BJ (cell line): ENCODE data around the gene KDM8. TPM values are rescaled to one million over a fixed set of nuclear protein-coding genes. Genes with fewer than 3 reads are reported as not detected.
"Not testable (repeated sequence)": the region's sequence is repeated elsewhere in the genome, so short reads cannot be mapped to it uniquely, and the experiment has no call there.

ENCODE experiments used
- CTCF ChIA-PET: fragments of 350-600 bp; formaldehyde crosslinking; extraction: SDS; loops from one replicate; lab custom pipeline; 2021; ENCODE audit warnings: antibody characterized with exemption, inconsistent platforms; lab: Yijun Ruan, JAX
- POLR2A ChIA-PET: fragments of 300-600 bp; sonication (Branson Sonifier 250); formaldehyde crosslinking; extraction: SDS; loops from one replicate; lab custom pipeline; 2021; ENCODE audit warnings: antibody characterized with exemption; lab: Charles Lee
- DNase-seq: peaks from one replicate; pipeline ENCODE4 v3.0.0-alpha.2; 2011; ENCODE audit warnings: low read depth
- H3K27me3 ChIP-seq: 2 replicates; pipeline ENCODE4 v1.6.0; 2011; ENCODE audit warnings: low read length; ENCODE audit not compliant: control insufficient read depth, insufficient read depth
- H3K36me3 ChIP-seq: 2 replicates; pipeline ENCODE4 v1.5.1; 2011; ENCODE audit warnings: low read length; ENCODE audit not compliant: control insufficient read depth, insufficient read depth
- H3K4me3 ChIP-seq: 2 replicates; pipeline ENCODE4 v1.5.1; 2011; ENCODE audit warnings: low read depth, mild to moderate bottlenecking, control low read depth, low read length
- polyA plus RNA-seq: library from polyadenylated mRNA; depleted of rRNA; stranded (reverse); fragments of >200 nt; gene quantifications from 2 replicates; pipeline ENCODE4 v1.2.3, GENCODE V29; 2011
- TF ChIP-seq, protein P1 (sequence below): IDR thresholded peaks from 2 replicates; pipeline ENCODE4 v1.5.1; 2011; ENCODE audit warnings: low read depth, mild to moderate bottlenecking, control low read depth, inconsistent platforms, low read length, moderate library complexity; ENCODE audit not compliant: insufficient read depth

The KDM8 gene
- polyA plus RNA-seq, 1 experiment = 3.7 TPM

GRCh38 chr16:27202923-27203506, 311 bp upstream of the KDM8 start:
- ChIA-PET POLR2A (interaction anchor here (1.3 kb wide), 1 partner anchor 19 kb away, joined by 6 read pairs; no protein-coding TSS in a partner anchor), CTCF (interaction anchor here (1.0 to 3.0 kb wide), 3 partner anchors 22 to 34 kb away, joined by 4 to 13 read pairs (median 6); no protein-coding TSS in a partner anchor)
- TF ChIP-seq, protein P1, sequence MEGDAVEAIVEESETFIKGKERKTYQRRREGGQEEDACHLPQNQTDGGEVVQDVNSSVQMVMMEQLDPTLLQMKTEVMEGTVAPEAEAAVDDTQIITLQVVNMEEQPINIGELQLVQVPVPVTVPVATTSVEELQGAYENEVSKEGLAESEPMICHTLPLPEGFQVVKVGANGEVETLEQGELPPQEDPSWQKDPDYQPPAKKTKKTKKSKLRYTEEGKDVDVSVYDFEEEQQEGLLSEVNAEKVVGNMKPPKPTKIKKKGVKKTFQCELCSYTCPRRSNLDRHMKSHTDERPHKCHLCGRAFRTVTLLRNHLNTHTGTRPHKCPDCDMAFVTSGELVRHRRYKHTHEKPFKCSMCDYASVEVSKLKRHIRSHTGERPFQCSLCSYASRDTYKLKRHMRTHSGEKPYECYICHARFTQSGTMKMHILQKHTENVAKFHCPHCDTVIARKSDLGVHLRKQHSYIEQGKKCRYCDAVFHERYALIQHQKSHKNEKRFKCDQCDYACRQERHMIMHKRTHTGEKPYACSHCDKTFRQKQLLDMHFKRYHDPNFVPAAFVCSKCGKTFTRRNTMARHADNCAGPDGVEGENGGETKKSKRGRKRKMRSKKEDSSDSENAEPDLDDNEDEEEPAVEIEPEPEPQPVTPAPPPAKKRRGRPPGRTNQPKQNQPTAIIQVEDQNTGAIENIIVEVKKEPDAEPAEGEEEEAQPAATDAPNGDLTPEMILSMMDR = no peak
- Histone ChIP-seq H3K36me3 (no peaks in the 10 kb centered on the region), H3K27me3 (no peaks in the 10 kb centered on the region; the same call in 1 of the 2 replicates), H3K4me3 (peak overlapping the region; percentile 83)
- DNase-seq = no peak

- CTCF ChIA-PET = interaction anchor here (1.0 to 3.0 kb wide), 6 partner anchors 18 to 164 kb away, joined by 4 to 13 read pairs (median 6); no protein-coding TSS in a partner anchor
- Histone ChIP-seq H3K36me3 (no peaks in the 10 kb centered on the region), H3K4me3 (peak overlapping the region; percentile 66), H3K27me3 (no peaks in the 10 kb centered on the region)
- TF ChIP-seq, protein P1 = no peak
- no peak for DNase-seq
- POLR2A ChIA-PET = interaction anchor here (0.6 to 1.3 kb wide), 3 partner anchors 18 to 990 kb away, joined by 3 to 6 read pairs (median 3); no protein-coding TSS in a partner anchor
These were observed 1.1 kb downstream of the KDM8 start for GRCh38 chr16:27204312-27204915.

DNA sequence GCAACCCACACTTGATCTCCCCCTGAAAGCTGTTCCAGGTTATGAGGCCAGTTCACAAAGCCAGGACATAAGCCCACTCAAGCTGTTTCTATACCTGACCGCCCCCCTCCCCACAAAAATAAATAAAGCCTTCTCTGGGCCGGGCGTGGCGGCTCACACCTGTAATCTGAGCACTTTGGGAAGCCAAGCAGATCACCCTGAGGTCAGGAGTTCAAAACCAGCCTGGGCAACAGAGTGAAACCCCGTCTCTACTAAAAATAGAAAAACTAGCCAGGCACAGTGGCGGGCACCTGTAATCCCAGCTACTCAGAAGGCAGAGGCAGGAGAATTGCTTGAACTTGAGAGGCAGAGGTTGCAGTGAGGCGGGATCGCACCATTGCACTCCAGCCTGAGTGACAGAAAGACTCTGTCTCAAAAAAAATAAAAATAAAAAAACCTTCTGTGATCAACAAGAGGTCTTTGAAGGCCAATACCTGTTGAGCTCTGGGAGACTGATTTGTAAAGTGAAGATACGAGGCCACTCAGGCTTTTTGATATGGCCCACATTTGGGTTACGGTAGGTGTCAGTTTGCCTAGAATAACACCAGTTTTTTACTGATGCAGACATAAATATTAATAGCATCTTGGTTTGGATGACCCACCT, 2.2 kb downstream of the KDM8 start:
- Histone ChIP-seq H3K27me3 (no peaks in the 10 kb centered on the region), H3K4me3 (no peak overlapping the region), H3K36me3 (no peaks in the 10 kb centered on the region; the same call in 1 of the 2 replicates)
- TF ChIP-seq, protein P1 = no peak
- CTCF ChIA-PET = interaction anchor here (0.7 to 3.0 kb wide), 5 partner anchors 13 to 162 kb away, joined by 3 to 13 read pairs (median 7); no protein-coding TSS in a partner anchor
- POLR2A ChIA-PET = no interaction called here
- DNase-seq = no peak

GRCh38 chr16:27207121-27207520, 3.8 kb downstream of the KDM8 start:
- H3K36me3 ChIP-seq, DNase-seq, H3K27me3 ChIP-seq, H3K4me3 ChIP-seq, POLR2A ChIA-PET: not testable (repeated sequence)
- CTCF ChIA-PET = interaction anchor here (1.2 kb wide), 1 partner anchor 14 kb away, joined by 3 read pairs; no protein-coding TSS in a partner anchor

DNA sequence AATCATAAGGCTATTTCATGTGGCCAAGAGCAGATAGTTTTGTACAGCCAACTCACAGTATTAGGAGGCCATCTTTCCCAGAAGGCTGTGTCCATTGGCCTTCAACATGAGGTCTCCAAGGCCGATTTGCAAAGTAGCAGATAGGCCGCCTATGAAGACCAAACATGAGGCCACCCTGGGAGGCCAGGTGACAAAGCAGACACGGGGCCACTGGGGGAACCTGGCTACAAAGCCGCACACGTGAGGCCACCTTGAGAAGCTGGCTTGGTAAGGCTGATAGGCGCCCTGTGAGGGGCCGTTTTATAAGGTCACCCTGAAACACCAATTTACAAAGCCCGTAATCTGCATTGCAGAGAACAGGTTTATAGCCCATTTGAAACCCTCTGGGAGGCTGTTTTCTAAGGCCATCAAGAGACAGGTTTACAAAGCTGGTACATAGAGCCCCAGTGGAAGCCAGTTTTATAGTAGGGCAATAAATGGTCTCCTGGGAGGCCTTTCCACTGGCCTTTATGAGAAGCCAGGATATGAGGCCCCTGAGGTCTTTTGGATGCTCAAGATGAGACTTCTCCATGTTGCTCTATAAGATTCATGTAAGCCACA, 4.9 kb downstream of the KDM8 start:
- POLR2A ChIA-PET = no interaction called here
- Histone ChIP-seq H3K36me3 (peaks cover 2% of the 10 kb centered on the region; the same call in 1 of the 2 replicates), H3K4me3 (no peak overlapping the region), H3K27me3 (no peaks in the 10 kb centered on the region)
- DNase-seq = no peak
- CTCF ChIA-PET = interaction anchor here (1.2 to 1.3 kb wide), 2 partner anchors 13 to 160 kb away, joined by 3 read pairs; no protein-coding TSS in a partner anchor
- TF ChIP-seq, protein P1 = no peak
